GM11168 (cell line): Measurements from ENCODE around the gene CLSTN2.

Experiments
- in situ Hi-C: fragments of 300-500 bp; cut with MboI; formaldehyde crosslinking; loops from one replicate; pipeline ENCODE4 v1.12.0; 2022; ENCODE audit warnings: low sequenced_read_pairs; ENCODE audit not compliant: unreplicated experiment

The CLSTN2 gene

GRCh38 chr3:140455521-140456214 is 520.7 kb downstream of the CLSTN2 start:
- in situ Hi-C loops = no loop called here

GRCh38 chr3:140456974-140457373 is 522.0 kb downstream of the CLSTN2 start:
- in situ Hi-C loops = no loop called here

- in situ Hi-C loops = no loop called here
Observed at GRCh38 chr3:140459462-140459861, 524.5 kb downstream of the CLSTN2 start.

GRCh38 chr3:140461250-140461649 is 526.3 kb downstream of the CLSTN2 start:
- in situ Hi-C loops = no loop called here

- in situ Hi-C loops = no loop called here
Observed at GRCh38 chr3:140463355-140463754, 528.4 kb downstream of the CLSTN2 start.

GRCh38 chr3:140465988-140466387 is 531.0 kb downstream of the CLSTN2 start:
- in situ Hi-C loops = no loop called here

- in situ Hi-C loops = no loop called here
Observed at GRCh38 chr3:140466535-140466934, 531.5 kb downstream of the CLSTN2 start.

- in situ Hi-C loops = no loop called here
Observed at GRCh38 chr3:140467104-140467577, 532.2 kb downstream of the CLSTN2 start.

GRCh38 chr3:140467796-140468315 is 532.9 kb downstream of the CLSTN2 start:
- in situ Hi-C loops = no loop called here

GRCh38 chr3:140468407-140468806 is 533.4 kb downstream of the CLSTN2 start:
- in situ Hi-C loops = no loop called here

GRCh38 chr3:140469491-140469890 is 534.5 kb downstream of the CLSTN2 start:
- in situ Hi-C loops = no loop called here

- in situ Hi-C loops = no loop called here
Observed at GRCh38 chr3:140470211-140470610, 535.2 kb downstream of the CLSTN2 start.

GRCh38 chr3:140470962-140471361 is 536.0 kb downstream of the CLSTN2 start:
- in situ Hi-C loops = no loop called here

- in situ Hi-C loops = no loop called here
Observed at GRCh38 chr3:140472306-140473020, 537.5 kb downstream of the CLSTN2 start.

- in situ Hi-C loops = no loop called here
Observed at GRCh38 chr3:140487566-140487965, 552.6 kb downstream of the CLSTN2 start.

- in situ Hi-C loops = no loop called here
Observed at GRCh38 chr3:140493271-140493670, 558.3 kb downstream of the CLSTN2 start.

GRCh38 chr3:140494970-140495369 is 560.0 kb downstream of the CLSTN2 start:
- in situ Hi-C loops = no loop called here

GRCh38 chr3:140497331-140497730 is 562.3 kb downstream of the CLSTN2 start:
- in situ Hi-C loops = no loop called here

- in situ Hi-C loops = no loop called here
Observed at GRCh38 chr3:140499114-140499757, 564.3 kb downstream of the CLSTN2 start.

- in situ Hi-C loops = no loop called here
Observed at GRCh38 chr3:140500473-140500872, 565.5 kb downstream of the CLSTN2 start.
